ENCODE measurements around the gene ABCC1. TPM values are rescaled to one million over a fixed set of nuclear protein-coding genes. Genes with fewer than 3 reads are reported as not detected.

ABCC1 gene
- polyA plus RNA-seq, 1 of the 3 experiments (the other 2 are of a cell fraction) = 23.7 TPM

- TF ChIP-seq IRF3 (IDR thresholded peaks at IDR 0.05; ENCODE audit: low read depth, low read length) = no peak
- TF ChIP-seq EZH2phosphoT487 (IDR thresholded peaks at IDR 0.05; ENCODE audit: borderline replicate concordance, low read depth) = no peak
- no peak for TF ChIP-seq EP300 (IDR thresholded peaks at IDR 0.05; ENCODE audit: borderline replicate concordance in 1 of 2, low read depth in 1 of 2, low read length in 1 of 2)
Observed at GRCh38 chr16:16106466-16106865, 157.1 kb downstream of the ABCC1 start (continued).

- TF ChIP-seq CTCF (IDR thresholded peaks at IDR 0.05) (no peak), JUND (IDR thresholded peaks at IDR 0.05) (no peak), GABPA (IDR thresholded peaks at IDR 0.05; ENCODE audit: low read depth) (no peak), PBX3 (IDR thresholded peaks at IDR 0.05) (no peak), GATA2 (CRISPR knock-in tag; IDR thresholded peaks at IDR 0.05) (no peak), EZH2phosphoT487 (IDR thresholded peaks at IDR 0.05; ENCODE audit: borderline replicate concordance, low read depth) (no peak), RAD21 (IDR thresholded peaks at IDR 0.05; ENCODE audit: low read length) (no peak)
- Histone ChIP-seq H3K4me1 (ENCODE audit: control insufficient read depth in 1 of 2, insufficient read depth in 2 of 2, low read depth in 1 of 2, low read length in 1 of 2) (no peaks in the 10 kb centered on the region), H3K9me3 (no peaks in the 10 kb centered on the region), H3K4me3 (ENCODE audit: low read depth in 2 of 2, low read length in 1 of 2) (no peak overlapping the region), H3F3A (replicated peaks; ENCODE audit: insufficient read depth) (no peaks in the 10 kb centered on the region), H3K27ac (ENCODE audit: low read depth in 2 of 2, low read length in 1 of 2) (no peak overlapping the region), H3K27me3 (ENCODE audit: insufficient read depth) (no peaks in the 10 kb centered on the region), H3K9me2 (no peaks in the 10 kb centered on the region), H4K20me1 (ENCODE audit: insufficient read depth) (no peaks in the 10 kb centered on the region), H3K9ac (no peak overlapping the region), H3K79me2 (ENCODE audit: insufficient read depth) (no peaks in the 10 kb centered on the region), H3K4me2 (no peak overlapping the region), H2AFZ (ENCODE audit: low read depth) (no peak overlapping the region), H3K36me3 (replicated peaks in 1 of 2; ENCODE audit: control insufficient read depth in 1 of 2, insufficient read depth in 2 of 2, low read length in 1 of 2) (peaks cover 25 to 33% of the 10 kb centered on the region in 2 experiments)
- POLR2A ChIA-PET = no interaction called here
- CTCF ChIA-PET = interaction anchor here (0.6 to 1.3 kb wide), 2 partner anchors 19 to 330 kb away, joined by 3 read pairs; no protein-coding TSS in a partner anchor
- WGBS (ENCODE audit: low lambda C conversion rate) = 90% methylated on average over 6 of the region's 6 CpGs
- no peak for DNase-seq
Observed at GRCh38 chr16:16107839-16108238, 158.4 kb downstream of the ABCC1 start.

GRCh38 chr16:16108759-16109158 lies 159.3 kb downstream of the ABCC1 start:
- no peak for DNase-seq
- Histone ChIP-seq H3K79me2 (ENCODE audit: insufficient read depth) (no peaks in the 10 kb centered on the region), H3K4me2 (no peak overlapping the region), H3K27me3 (ENCODE audit: insufficient read depth) (no peaks in the 10 kb centered on the region), H3K9ac (no peak overlapping the region), H4K20me1 (ENCODE audit: insufficient read depth) (no peaks in the 10 kb centered on the region), H2AFZ (ENCODE audit: low read depth) (no peak overlapping the region), H3K4me1 (ENCODE audit: control insufficient read depth in 1 of 2, insufficient read depth in 2 of 2, low read depth in 1 of 2, low read length in 1 of 2) (no peaks in the 10 kb centered on the region), H3K36me3 (replicated peaks in 1 of 2; ENCODE audit: control insufficient read depth in 1 of 2, insufficient read depth in 2 of 2, low read length in 1 of 2) (peaks cover 23 to 35% of the 10 kb centered on the region in 2 experiments), H3K4me3 (ENCODE audit: low read depth in 2 of 2, low read length in 1 of 2) (no peak overlapping the region), H3K9me3 (no peaks in the 10 kb centered on the region), H3K9me2 (no peaks in the 10 kb centered on the region), H3K27ac (ENCODE audit: low read depth in 2 of 2, low read length in 1 of 2) (no peak overlapping the region), H3F3A (replicated peaks; ENCODE audit: insufficient read depth) (no peaks in the 10 kb centered on the region)
- 98% methylated on average over 6 of the region's 6 CpGs for WGBS (ENCODE audit: low lambda C conversion rate)
- ChIA-PET POLR2A (no interaction called here), CTCF (interaction anchor here (1.7 kb wide), 1 partner anchor 234 kb away, joined by 6 read pairs; no protein-coding TSS in a partner anchor)
- TF ChIP-seq USF1 (IDR thresholded peaks at IDR 0.05; ENCODE audit: borderline replicate concordance, low read depth) (no peak), POLR2AphosphoS5 (IDR thresholded peaks at IDR 0.05; ENCODE audit: low read depth, low read length) (no peak), ZBTB33 (IDR thresholded peaks at IDR 0.05; ENCODE audit: borderline replicate concordance, low read depth) (no peak), USF2 (IDR thresholded peaks at IDR 0.05; ENCODE audit: borderline replicate concordance, low read depth, low read length) (no peak), FOXM1 (IDR thresholded peaks at IDR 0.05; ENCODE audit: low read depth) (no peak), TCF12 (IDR thresholded peaks at IDR 0.05) (no peak), GABPA (IDR thresholded peaks at IDR 0.05; ENCODE audit: low read depth) (no peak)

All from SK-N-SH (cell line).